GM18951 (cell line): ENCODE results near the gene GDF11.

Experiments
- POLR2A ChIP-seq: IDR thresholded peaks from 4 replicates; pipeline ENCODE4 v1.6.1; 2011; ENCODE audit warnings: mild to moderate bottlenecking; ENCODE audit not compliant: insufficient read length, insufficient read depth; ENCODE audit errors: extremely low read depth
- in situ Hi-C: fragments of 300-500 bp; cut with MboI; formaldehyde crosslinking; loops from one replicate; pipeline ENCODE4 v1.12.0; 2022; ENCODE audit warnings: low sequenced_read_pairs, mixed read lengths, inconsistent platforms; ENCODE audit not compliant: unreplicated experiment

Gene GDF11

DNA sequence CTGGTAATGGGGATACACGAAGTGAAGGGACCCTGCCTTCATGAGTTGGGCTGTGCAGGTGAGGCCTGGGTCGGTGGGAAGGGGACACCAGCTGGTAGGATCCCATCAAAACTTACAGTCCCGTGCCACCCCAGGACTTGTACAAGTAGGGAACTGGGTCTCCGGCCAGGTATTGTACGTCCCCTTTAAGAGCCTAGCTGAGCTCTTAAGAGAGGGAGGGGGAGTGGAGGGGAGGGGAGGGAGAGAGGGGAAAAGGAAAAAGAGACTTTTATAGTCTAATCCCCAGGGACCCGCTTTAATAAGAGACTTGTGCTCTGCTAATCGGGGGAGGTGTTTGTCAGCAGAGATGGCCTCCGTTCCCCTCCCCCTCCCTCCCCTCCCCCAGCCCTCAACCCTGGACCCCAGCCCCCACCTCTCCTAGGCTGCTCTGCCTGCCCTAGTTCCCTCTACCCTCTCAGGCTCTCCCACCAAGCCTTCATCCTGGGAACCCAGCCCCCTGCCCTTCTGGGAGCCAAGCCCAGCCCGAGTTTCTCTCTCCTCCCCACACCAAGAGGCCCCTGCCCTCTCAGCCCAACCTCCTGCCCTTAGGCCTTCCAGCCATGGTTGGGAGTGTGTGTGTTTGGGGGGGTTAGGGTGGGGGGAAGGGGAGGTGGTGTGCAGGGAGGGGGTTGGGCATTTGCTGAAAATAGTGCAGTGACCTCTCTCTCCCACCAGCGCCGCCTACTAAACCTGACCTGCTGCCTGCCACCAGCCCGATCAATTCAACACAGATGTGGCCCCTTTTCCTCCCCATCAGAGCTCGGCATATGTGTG is 2.6 kb downstream of the GDF11 start:
- in situ Hi-C loops: loop anchor here (10.0 kb wide), 1 partner anchor 199 kb away; no protein-coding TSS in a partner anchor
- no peak for TF ChIP-seq POLR2A

DNA sequence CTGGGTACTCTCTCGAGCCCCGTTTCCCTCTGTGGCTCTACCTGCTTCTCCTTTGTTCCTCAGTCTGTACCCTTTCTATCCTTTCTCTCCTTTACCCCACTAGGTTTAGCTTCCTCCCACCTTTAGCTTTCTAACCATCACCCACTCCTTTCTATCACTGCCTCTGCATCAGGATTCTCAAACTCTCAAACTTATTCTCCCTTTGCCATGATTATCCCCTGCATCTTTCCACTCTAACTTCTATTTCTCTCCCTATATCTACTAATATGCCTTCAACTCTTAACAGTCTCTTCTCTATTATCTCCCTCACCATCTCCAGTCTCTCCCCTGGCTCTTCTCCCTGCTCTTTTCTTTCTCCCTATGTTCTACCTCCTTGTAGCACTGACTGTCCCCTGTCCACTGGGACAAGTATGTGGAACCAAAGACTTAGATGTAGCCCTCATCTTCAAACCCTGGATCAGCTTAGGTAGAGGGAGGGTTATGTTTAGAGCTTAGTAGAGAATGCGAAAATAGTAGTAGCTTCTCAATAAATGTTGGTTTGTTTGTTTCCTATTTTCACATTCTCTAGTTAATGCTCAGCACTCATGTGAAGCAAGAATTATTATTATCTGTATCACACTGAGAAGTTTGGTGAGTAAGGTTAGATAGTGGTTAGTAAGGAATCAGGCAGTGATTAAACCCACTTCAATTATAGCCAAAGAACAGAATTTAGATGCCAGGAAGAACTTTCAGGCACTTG is 3.4 kb downstream of the GDF11 start:
- in situ Hi-C loops: loop anchor here (10.0 kb wide), 1 partner anchor 198 kb away; no protein-coding TSS in a partner anchor
- no peak for TF ChIP-seq POLR2A

DNA sequence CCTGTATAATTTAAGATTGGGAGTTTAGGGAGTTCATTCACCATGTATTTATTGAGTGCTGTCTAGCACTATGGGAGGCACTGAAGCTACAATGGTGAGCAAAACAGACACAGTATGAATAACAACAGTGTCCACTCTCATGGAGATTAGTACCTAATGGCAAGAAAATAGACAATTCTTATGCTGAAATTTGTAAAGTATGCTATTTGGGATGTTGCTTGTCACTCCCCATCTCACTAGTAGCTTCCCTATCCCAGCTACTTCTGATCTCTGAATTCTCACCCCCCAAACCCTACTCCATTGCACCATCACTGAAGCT is 4.0 kb downstream of the GDF11 start:
- TF ChIP-seq POLR2A: no peak
- in situ Hi-C loops: loop anchor here (10.0 kb wide), 1 partner anchor 198 kb away; no protein-coding TSS in a partner anchor

DNA sequence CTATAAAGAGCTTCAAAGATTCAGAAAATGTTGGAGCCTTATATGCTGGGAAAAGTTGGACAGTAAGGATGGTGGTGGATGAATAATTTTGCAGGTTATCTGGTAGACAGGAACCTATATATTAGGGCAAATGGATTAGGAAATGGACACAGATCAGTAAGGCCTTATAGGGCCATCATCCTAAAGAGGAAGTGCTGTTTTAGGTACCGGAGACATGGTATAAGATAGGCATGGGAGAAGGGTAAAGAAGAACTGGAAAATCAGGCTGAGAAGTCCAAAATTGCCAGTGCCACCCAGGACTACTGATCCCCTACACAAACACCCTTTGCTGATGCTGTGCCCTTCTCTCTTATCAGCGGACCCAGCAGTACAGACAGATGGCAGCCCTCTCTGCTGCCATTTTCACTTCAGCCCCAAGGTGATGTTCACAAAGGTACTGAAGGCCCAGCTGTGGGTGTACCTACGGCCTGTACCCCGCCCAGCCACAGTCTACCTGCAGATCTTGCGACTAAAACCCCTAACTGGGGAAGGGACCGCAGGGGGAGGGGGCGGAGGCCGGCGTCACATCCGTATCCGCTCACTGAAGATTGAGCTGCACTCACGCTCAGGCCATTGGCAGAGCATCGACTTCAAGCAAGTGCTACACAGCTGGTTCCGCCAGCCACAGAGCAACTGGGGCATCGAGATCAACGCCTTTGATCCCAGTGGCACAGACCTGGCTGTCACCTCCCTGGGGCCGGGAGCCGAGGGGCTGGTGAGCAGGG is 5.5 kb downstream of the GDF11 start:
- in situ Hi-C loops: loop anchor here (10.0 kb wide), 1 partner anchor 196 kb away; no protein-coding TSS in a partner anchor
- TF ChIP-seq POLR2A: no peak

DNA sequence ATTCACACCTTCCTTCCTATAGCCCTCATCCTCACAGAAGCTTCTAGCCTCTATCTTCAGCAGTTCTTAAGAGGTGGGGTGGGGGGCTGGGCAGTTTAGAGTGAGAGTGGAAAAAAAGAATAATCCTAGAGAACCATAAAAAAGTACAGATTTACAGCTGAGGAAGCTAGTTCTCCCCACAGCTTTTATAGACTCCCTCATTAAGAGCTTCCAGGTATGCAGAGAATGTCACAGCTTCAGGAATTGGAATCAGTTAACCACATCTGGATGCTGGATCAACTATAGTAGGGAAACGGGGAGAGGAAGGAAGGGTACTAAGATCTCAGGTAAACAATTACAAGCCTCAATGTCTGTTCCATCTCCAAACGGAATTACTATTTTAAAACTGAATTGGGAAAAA is 12.3 kb downstream of the GDF11 start:
- TF ChIP-seq POLR2A: no peak
- in situ Hi-C loops: loop anchor here (10.0 kb wide), 1 partner anchor 280 kb away; no protein-coding TSS in a partner anchor

DNA sequence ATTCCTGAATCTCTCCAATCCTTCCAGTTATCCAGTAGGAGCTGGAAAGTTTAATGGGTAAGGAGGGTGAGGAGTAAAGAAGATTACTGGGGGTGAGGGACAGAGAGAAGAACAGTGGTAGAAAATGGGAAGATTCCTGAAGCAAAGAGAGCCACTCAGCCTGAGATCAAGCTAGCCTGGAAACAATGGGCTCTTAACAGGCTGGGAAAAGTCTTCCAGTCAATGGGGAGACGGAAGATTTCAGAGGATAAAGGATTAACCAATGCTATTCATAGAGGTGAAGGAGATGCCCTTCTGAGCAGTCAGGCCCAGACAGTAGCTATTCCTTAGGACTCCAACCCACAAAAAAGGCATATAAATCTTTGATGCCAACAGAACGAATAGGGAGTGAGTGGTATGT is 14.8 kb downstream of the GDF11 start:
- in situ Hi-C loops: loop anchor here (10.0 kb wide), 1 partner anchor 277 kb away; no protein-coding TSS in a partner anchor
- no peak for TF ChIP-seq POLR2A

DNA sequence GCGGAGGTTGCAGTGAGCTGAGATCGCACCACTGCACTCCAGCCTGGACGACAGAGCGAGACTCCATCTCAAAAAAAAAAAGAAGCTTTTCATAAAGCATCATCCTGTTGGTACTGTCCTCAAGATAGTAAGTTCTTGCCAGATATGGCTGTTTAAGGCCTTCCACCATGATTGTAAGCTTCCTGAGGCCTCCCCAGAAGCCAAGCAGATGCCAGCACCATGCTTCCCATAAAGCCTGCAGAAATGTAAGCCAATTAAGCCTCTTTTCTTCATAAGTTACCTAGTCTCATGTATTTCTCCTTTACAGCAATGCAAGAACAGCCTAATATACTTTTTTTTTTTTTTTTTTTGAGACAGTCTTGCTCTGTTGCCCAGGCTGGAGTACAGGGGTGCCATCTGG is 15.7 kb downstream of the GDF11 start:
- in situ Hi-C loops: loop anchor here (10.0 kb wide), 1 partner anchor 276 kb away; no protein-coding TSS in a partner anchor

DNA sequence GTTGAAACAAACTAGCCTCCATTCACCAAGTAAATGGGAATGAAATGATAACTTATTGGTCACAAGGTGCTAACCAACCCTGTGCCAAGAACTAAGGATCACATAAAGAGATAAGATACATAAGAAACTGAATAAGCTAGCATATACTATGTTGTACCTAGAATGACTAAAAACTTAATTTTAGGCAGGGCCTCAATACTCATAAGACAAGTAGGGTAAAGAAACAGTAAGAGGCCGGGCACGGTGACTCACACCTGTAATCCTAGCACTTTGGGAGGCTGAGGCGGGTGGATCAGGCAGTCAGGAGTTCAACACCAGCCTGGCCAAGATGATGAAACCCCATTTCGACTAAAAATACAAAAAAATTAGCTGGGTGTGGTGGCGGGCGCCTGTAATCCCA is 17.7 kb downstream of the GDF11 start:
- in situ Hi-C loops: no loop called here
- no peak for TF ChIP-seq POLR2A

DNA sequence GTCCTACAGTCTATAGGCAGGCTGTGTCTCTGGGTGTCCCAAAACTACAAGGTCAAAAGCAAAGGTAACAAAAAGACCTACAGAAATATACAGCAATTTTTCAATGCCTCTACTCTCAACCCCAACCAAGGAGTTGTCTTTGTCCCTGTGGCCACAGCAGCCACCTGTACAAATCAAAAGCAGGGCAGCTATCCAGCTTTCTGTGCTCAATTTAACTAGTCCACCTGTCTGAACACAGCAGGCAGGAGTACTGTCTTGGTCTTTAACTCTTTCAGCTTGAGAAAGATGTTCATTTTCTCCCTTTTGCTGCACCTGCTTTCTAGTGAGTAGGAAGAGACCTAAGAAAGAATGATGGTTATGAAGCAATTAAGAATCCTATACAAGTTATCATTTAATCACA is 19.7 kb downstream of the GDF11 start:
- in situ Hi-C loops: no loop called here
- TF ChIP-seq POLR2A: no peak

DNA sequence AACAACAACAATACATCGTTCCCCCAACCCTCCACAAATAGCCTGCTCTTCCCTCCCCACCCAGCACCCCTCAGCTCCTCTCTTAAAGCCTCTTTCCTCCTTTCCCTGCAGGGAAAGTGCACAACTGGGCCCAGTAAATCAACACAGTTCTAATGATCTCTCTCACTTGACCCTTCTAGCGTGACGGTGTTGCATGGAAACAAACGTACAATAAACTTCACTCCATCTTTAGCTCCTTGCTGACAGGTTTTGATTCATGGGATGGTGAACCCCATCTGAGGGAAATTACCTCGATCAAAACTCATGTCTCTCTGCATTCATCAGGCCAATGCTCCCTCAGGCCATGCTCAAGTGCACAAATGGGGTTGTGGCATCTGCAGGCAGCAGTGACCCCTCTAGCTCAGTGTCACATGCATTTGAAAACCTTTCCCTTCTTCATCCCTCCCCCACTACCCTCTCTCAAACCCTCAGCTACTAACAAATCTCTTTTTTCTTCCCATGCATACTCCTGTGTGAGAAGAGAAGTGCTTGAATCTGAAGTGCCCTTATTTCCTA is 22.9 kb downstream of the GDF11 start:
- in situ Hi-C loops: no loop called here
- no peak for TF ChIP-seq POLR2A

DNA sequence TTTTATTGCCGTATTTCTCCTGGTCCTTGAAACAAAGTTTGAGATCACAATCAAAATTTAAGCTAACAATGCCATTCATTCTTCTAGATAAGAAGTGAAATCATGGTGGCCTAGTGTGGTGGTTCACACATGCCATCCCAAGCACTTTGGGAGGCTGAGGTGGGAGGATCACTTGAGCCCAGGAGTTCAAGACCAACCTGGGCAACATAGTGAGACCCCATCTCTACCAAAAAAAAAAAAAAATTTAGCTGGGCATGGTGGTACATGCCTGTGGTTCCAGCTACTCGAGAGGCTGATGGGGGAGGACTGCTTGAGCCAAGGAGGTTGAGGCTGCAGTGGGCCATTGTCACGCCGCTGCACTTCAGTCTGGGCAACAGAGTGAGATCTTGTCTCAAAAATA is 24.2 kb downstream of the GDF11 start:
- in situ Hi-C loops: no loop called here
- no peak for TF ChIP-seq POLR2A

DNA sequence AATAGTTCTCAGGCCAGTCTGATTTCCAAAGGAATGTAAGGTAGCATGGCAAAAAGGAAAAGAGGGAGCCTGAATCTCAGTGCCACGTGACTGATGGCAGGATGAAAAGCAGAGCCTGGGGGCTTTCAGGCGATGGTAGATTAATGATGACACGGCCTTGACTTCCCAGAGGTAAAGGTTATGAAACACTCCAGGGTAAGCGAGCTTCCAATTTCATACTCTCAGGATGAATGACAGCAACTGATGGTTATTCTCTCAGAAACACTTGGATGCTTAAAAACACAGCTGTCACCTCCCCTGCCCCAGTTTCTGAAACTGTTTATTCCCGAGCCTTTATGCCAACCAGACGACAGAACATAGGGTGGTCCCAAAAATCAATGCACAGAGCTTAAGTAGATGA is 28.8 kb downstream of the GDF11 start:
- in situ Hi-C loops: no loop called here
- no peak for TF ChIP-seq POLR2A

DNA sequence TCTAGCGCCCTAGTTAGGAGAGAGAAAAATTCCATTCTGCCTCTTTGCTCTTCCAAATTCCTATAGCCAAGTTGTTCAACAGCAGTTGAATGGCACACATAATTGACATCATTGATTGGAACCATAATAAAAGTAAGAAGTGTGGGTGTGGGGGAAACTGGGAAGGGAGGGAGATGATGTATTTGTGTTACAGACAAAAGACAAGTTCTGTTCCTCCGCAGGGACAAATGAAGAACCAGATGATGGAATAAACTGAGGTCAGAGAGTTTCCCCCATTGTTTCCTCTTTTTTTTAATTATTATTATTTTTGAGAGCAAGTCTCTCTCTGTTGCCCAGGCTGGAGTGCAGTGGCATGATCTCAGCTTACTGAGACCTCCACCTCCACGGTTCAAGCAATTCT is 34.9 kb downstream of the GDF11 start:
- in situ Hi-C loops: no loop called here
- no peak for TF ChIP-seq POLR2A

DNA sequence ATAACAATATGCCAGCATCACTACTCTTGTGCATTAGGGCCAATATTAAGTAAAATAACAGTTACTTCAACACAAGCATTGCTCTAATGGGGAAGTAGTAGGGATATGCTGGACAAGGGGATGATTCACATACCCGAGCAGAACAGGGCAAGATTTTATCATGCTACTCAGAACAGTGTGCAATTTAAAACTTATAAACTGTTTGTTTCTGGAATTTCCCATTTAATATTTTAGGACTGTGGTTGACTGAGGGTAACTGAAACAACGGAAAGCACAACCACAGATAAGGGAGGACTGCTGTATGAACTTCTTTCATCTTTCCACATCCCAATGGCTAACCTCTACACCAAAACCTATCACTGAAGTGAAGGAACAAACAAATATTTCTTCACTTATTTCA is 37.8 kb downstream of the GDF11 start:
- TF ChIP-seq POLR2A: no peak
- in situ Hi-C loops: no loop called here
